CD4-positive, alpha-beta T cell treated with Interleukin-15 for 1 hour (primary cell): ENCODE data around the gene FAM9A.
"Not testable (repeated sequence)": the region's sequence is repeated elsewhere in the genome, so short reads cannot be mapped to it uniquely, and the experiment has no call there.

Source experiments
- DNase-seq: peaks from one replicate; pipeline ENCODE4 v3.0.0-alpha.2; 2020

The FAM9A gene

GRCh38 chrX:8800351-8800750 is 832 bp downstream of the FAM9A start:
- DNase-seq: not testable (repeated sequence)

GRCh38 chrX:8799281-8799680 is 1.9 kb downstream of the FAM9A start:
- DNase-seq: not testable (repeated sequence)

- DNase-seq: not testable (repeated sequence)
These were observed 2.5 kb downstream of the FAM9A start for GRCh38 chrX:8798702-8799101.

- DNase-seq: not testable (repeated sequence)
These were observed 14.1 kb downstream of the FAM9A start for GRCh38 chrX:8787119-8787518.

GRCh38 chrX:8784162-8784561 is 17.0 kb downstream of the FAM9A start:
- no peak for DNase-seq

GRCh38 chrX:8783714-8784098 is 17.5 kb downstream of the FAM9A start:
- DNase-seq: no peak

GRCh38 chrX:8783097-8783713 is 18.0 kb downstream of the FAM9A start:
- DNase-seq: peak; percentile 37

- no peak for DNase-seq
These were observed 18.6 kb downstream of the FAM9A start for GRCh38 chrX:8782595-8782994.

- not testable (repeated sequence) for DNase-seq
These were observed 19.3 kb downstream of the FAM9A start for GRCh38 chrX:8781921-8782320.

- no peak for DNase-seq
These were observed 28.1 kb downstream of the FAM9A start for GRCh38 chrX:8773117-8773516.

- DNase-seq: no peak
These were observed 41.2 kb downstream of the FAM9A start for GRCh38 chrX:8760021-8760420.

GRCh38 chrX:8758706-8759105 is 42.5 kb downstream of the FAM9A start:
- not testable (repeated sequence) for DNase-seq

- DNase-seq: not testable (repeated sequence)
These were observed 43.4 kb downstream of the FAM9A start for GRCh38 chrX:8757609-8758389.

GRCh38 chrX:8755813-8756212 is 45.4 kb downstream of the FAM9A start:
- no peak for DNase-seq

- DNase-seq: no peak
These were observed 46.1 kb downstream of the FAM9A start for GRCh38 chrX:8755116-8755515.

GRCh38 chrX:8749697-8750096 is 51.5 kb downstream of the FAM9A start:
- no peak for DNase-seq

GRCh38 chrX:8748855-8749254 is 52.3 kb downstream of the FAM9A start:
- no peak for DNase-seq

- DNase-seq: peak; percentile 39
These were observed 58.0 kb downstream of the FAM9A start for GRCh38 chrX:8743126-8743732.

GRCh38 chrX:8741981-8742380 is 59.2 kb downstream of the FAM9A start:
- DNase-seq: no peak
